Prostate gland (tissue), 2 donors: ENCODE data around the gene CLCF1. TPM values are rescaled to one million over a fixed set of nuclear protein-coding genes. Genes with fewer than 3 reads are reported as not detected.

Experiments used
- DNase-seq: peaks from one replicate; pipeline ENCODE4 v3.0.0-alpha.2; 2019; ENCODE audit warnings: low spot score
- H3K27ac ChIP-seq, 2 donors: fragments of 200-600 bp; sonication (generic); 2 replicates each; pipeline ENCODE4 v1.5.1; 2017 to 2019
- H3K27me3 ChIP-seq: fragments of 200-600 bp; sonication (generic); replicated peaks from 2 replicates; pipeline ENCODE4 v1.5.1; 2019; ENCODE audit not compliant: insufficient read depth
- H3K36me3 ChIP-seq, 2 donors: fragments of 200-600 bp; sonication (generic); 1 replicate in 1 of 2; 2 replicates in 1 of 2; pipeline versions ENCODE4 v1.5.1 to v1.8.1; 2017 to 2019
- H3K4me1 ChIP-seq: fragments of 200-600 bp; sonication (generic); replicated peaks from 2 replicates; pipeline ENCODE4 v1.5.1; 2019
- H3K4me3 ChIP-seq, 2 donors: fragments of 200-600 bp; sonication (generic); 2 replicates each; pipeline ENCODE4 v1.5.1; 2017 to 2019
- H3K9me3 ChIP-seq: fragments of 200-600 bp; sonication (generic); 2 replicates; pipeline ENCODE4 v1.5.1; 2017
- POLR2A ChIP-seq: fragments of 450-650 bp; IDR thresholded peaks from one replicate; pipeline ENCODE4 v1.6.1; 2016; ENCODE audit warnings: antibody characterized with exemption, mild to moderate bottlenecking
- POLR2AphosphoS5 ChIP-seq: sonication (generic); formaldehyde crosslinking; IDR thresholded peaks from one replicate; pipeline ENCODE4 v1.6.1; 2017; ENCODE audit warnings: antibody characterized with exemption
- WGBS: methylation state at CpG from one replicate; pipeline ENCODE4 v1.1.5; 2018; 5-methylcytosine and 5-hydroxymethylcytosine counted together
- intact Hi-C: fragments of 100-400 bp; cut with DNase I; formaldehyde crosslinking; loops from one replicate; pipeline ENCODE4 v1.14.2; 2022
- total RNA-seq, 2 donors: library from RNA; depleted of rRNA; stranded (reverse); fragments of >200 nt; gene quantifications; one replicate each; pipeline ENCODE4 v1.1.0, GENCODE V29; 2016
- TF ChIP-seq, protein P1 (sequence below), 4 experiments: fragments of 200-600 bp in 2 of 4; fragments of 450-650 bp in 2 of 4; sonication (generic) in 2 of 4; IDR thresholded peaks; 1 replicate in 3 of 4; 2 replicates in 1 of 4; pipeline ENCODE4 v1.5.1; 2016 to 2019; ENCODE audit warnings: antibody characterized with exemption in 4 of 4, mild to moderate bottlenecking in 2 of 4, moderate library complexity in 2 of 4

Gene CLCF1
- total RNA-seq, 2 donors from 2014 or later = 2.5 to 2.6 TPM

GRCh38 chr11:67410984-67411784 lies 37.8 kb upstream of the CLCF1 start:
- 79% methylated on average over 17 of the region's 17 CpGs for WGBS
- no peaks in the 10 kb centered on the region for H3K27me3 ChIP-seq

GRCh38 chr11:67410369-67410831 lies 37.0 kb upstream of the CLCF1 start:
- no peaks in the 10 kb centered on the region for H3K27me3 ChIP-seq
- H3K4me3 ChIP-seq = no peak overlapping the region
- intact Hi-C loops = no loop called here
- H3K9me3 ChIP-seq = no peaks in the 10 kb centered on the region
- no peak for DNase-seq
- H3K4me1 ChIP-seq = no peaks in the 10 kb centered on the region
- 54% methylated on average over 15 of the region's 15 CpGs for WGBS
- H3K27ac ChIP-seq = no peak overlapping the region
- H3K36me3 ChIP-seq = no peaks in the 10 kb centered on the region
- TF ChIP-seq, protein P1, sequence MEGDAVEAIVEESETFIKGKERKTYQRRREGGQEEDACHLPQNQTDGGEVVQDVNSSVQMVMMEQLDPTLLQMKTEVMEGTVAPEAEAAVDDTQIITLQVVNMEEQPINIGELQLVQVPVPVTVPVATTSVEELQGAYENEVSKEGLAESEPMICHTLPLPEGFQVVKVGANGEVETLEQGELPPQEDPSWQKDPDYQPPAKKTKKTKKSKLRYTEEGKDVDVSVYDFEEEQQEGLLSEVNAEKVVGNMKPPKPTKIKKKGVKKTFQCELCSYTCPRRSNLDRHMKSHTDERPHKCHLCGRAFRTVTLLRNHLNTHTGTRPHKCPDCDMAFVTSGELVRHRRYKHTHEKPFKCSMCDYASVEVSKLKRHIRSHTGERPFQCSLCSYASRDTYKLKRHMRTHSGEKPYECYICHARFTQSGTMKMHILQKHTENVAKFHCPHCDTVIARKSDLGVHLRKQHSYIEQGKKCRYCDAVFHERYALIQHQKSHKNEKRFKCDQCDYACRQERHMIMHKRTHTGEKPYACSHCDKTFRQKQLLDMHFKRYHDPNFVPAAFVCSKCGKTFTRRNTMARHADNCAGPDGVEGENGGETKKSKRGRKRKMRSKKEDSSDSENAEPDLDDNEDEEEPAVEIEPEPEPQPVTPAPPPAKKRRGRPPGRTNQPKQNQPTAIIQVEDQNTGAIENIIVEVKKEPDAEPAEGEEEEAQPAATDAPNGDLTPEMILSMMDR (IDR thresholded peaks at IDR 0.05) = no peak
- TF ChIP-seq POLR2A (no peak), POLR2AphosphoS5 (no peak)

More at GRCh38 chr11:67410984-67411784, 37.8 kb upstream of the CLCF1 start:
- DNase-seq = no peak
- no peaks in the 10 kb centered on the region for H3K4me1 ChIP-seq
- no peaks in the 10 kb centered on the region for H3K36me3 ChIP-seq
- H3K9me3 ChIP-seq = no peaks in the 10 kb centered on the region
- H3K27ac ChIP-seq = no peak overlapping the region
- intact Hi-C loops = no loop called here
- H3K4me3 ChIP-seq = no peak overlapping the region
- TF ChIP-seq, protein P1 (IDR thresholded peaks at IDR 0.05) = no peak
- TF ChIP-seq POLR2A (no peak), POLR2AphosphoS5 (no peak)

DNA sequence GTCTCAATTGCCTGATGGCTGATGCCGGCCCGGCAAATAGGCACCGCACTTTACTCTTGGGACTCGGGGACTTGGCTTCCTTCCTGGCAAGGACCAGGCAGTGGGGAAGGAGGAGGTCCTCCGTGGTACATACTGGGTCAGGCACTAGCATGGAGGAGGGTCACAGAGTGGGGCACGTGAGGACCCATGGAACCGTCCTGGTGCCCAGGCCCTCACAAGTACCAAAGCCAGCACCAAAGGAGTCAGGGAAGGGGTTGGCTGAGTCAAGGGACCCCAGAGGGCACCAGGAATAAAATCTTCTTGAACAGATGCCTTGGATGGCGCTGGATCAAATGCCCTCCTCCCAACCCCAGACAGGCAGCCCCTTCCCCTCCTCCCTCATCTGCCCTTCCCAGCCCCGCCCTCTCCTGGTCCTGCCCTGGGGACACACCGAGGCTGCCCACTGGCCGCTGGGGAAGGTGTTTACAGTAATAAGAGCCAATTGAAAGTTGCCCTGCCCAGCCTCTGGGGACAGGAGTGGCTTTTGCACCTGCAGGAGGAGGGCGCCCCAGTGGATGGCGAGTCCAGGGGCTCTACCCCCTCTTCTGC lies 36.5 kb upstream of the CLCF1 start:
- 28% methylated on average over 13 of the region's 13 CpGs for WGBS
- H3K36me3 ChIP-seq = no peaks in the 10 kb centered on the region
- no peaks in the 10 kb centered on the region for H3K9me3 ChIP-seq
- TF ChIP-seq, protein P1 (IDR thresholded peaks at IDR 0.05) = no peak
- no peak for TF ChIP-seq POLR2A
- no peak for TF ChIP-seq POLR2AphosphoS5
- no peaks in the 10 kb centered on the region for H3K27me3 ChIP-seq
- no peak overlapping the region for H3K4me3 ChIP-seq
- H3K27ac ChIP-seq = no peak overlapping the region
- H3K4me1 ChIP-seq = no peaks in the 10 kb centered on the region
- intact Hi-C loops = no loop called here
- DNase-seq = no peak

GRCh38 chr11:67409261-67409666 lies 35.9 kb upstream of the CLCF1 start:
- H3K9me3 ChIP-seq = no peaks in the 10 kb centered on the region
- no peaks in the 10 kb centered on the region for H3K27me3 ChIP-seq
- no peak overlapping the region for H3K27ac ChIP-seq
- H3K4me3 ChIP-seq = no peak overlapping the region
- DNase-seq = no peak
- H3K4me1 ChIP-seq = no peaks in the 10 kb centered on the region
- no peaks in the 10 kb centered on the region for H3K36me3 ChIP-seq
- intact Hi-C loops = no loop called here
- TF ChIP-seq, protein P1 (IDR thresholded peaks at IDR 0.05) = no peak
- whole genome bisulfite sequencing = 75% methylated on average over 11 of the region's 24 CpGs
